NCI-H69 (cell line): ENCODE data around the gene RASSF5.
A peak's percentile ranks its signal among the peaks of the same experiment; 100 is the strongest.
"Not testable (repeated sequence)": the region's sequence is repeated elsewhere in the genome, so short reads cannot be mapped to it uniquely, and the experiment has no call there.

ENCODE experiments used
- DNase-seq: peaks from one replicate; lab custom pipeline; 2025; lab: John Stamatoyannopoulos, UW

RASSF5 gene

GRCh38 chr1:206476591-206476990, 30.7 kb upstream of the RASSF5 start:
- no peak for DNase-seq

- DNase-seq: no peak
These were observed 30.2 kb upstream of the RASSF5 start for GRCh38 chr1:206477110-206477509.

- DNase-seq: peak; percentile 20
These were observed 29.6 kb upstream of the RASSF5 start for GRCh38 chr1:206477581-206478380.

GRCh38 chr1:206478746-206479145, 28.6 kb upstream of the RASSF5 start:
- no peak for DNase-seq

- DNase-seq: peak; percentile 83
These were observed 27.9 kb upstream of the RASSF5 start for GRCh38 chr1:206479183-206480125.

GRCh38 chr1:206480211-206480610, 27.1 kb upstream of the RASSF5 start:
- no peak for DNase-seq

GRCh38 chr1:206482611-206483010, 24.7 kb upstream of the RASSF5 start:
- DNase-seq: peak; percentile 42

- not testable (repeated sequence) for DNase-seq
These were observed 23.5 kb upstream of the RASSF5 start for GRCh38 chr1:206483864-206484263.

GRCh38 chr1:206484901-206485300, 22.4 kb upstream of the RASSF5 start:
- DNase-seq: no peak

GRCh38 chr1:206486995-206487788, 20.1 kb upstream of the RASSF5 start:
- no peak for DNase-seq

GRCh38 chr1:206487970-206488369, 19.4 kb upstream of the RASSF5 start:
- DNase-seq: no peak

GRCh38 chr1:206488466-206488865, 18.9 kb upstream of the RASSF5 start:
- DNase-seq: no peak

GRCh38 chr1:206489980-206490770, 17.2 kb upstream of the RASSF5 start:
- DNase-seq: peak; percentile 81

- DNase-seq: peak; percentile 16
These were observed 16.4 kb upstream of the RASSF5 start for GRCh38 chr1:206490771-206491405.

GRCh38 chr1:206491616-206492015, 15.7 kb upstream of the RASSF5 start:
- DNase-seq: no peak

- DNase-seq: no peak
These were observed 14.7 kb upstream of the RASSF5 start for GRCh38 chr1:206492589-206492988.

- DNase-seq: peak; percentile 32
These were observed 14.1 kb upstream of the RASSF5 start for GRCh38 chr1:206493279-206493678.

- DNase-seq: peak; percentile 57
These were observed 12.3 kb upstream of the RASSF5 start for GRCh38 chr1:206495011-206495461.

- DNase-seq: no peak
These were observed 11.8 kb upstream of the RASSF5 start for GRCh38 chr1:206495493-206496046.

GRCh38 chr1:206496131-206496793, 11.1 kb upstream of the RASSF5 start:
- peak; percentile 69 for DNase-seq
